ENCODE measurements around the gene RXRG.

- TF ChIP-seq CTCF (conservative IDR thresholded peaks at IDR 0.05) (no peak), ZFX (IDR thresholded peaks at IDR 0.05) (no peak)
Observed at GRCh38 chr1:165376041-165376810, 68.7 kb downstream of the RXRG start.

All from C4-2B (cell line).